WTC11 (cell line): ENCODE results near the gene PRIM1. TPM values are rescaled to one million over a fixed set of nuclear protein-coding genes. Genes with fewer than 3 reads are reported as not detected.

Experiments
- ATAC-seq: fragments of 200-7000 bp; cut with Tn5 transposase; 2 replicates; pipeline ENCODE4 v1.10.0; 2021; ENCODE audit warnings: mild to moderate bottlenecking, moderate library complexity
- CTCF ChIA-PET: fragments of 300-600 bp; sonication (Branson Sonifier 250); formaldehyde crosslinking; loops from one replicate; lab custom pipeline; 2021; ENCODE audit warnings: antibody characterized with exemption; lab: Charles Lee
- POLR2A ChIA-PET: fragments of 350-600 bp; sonication (Branson Sonifier 250); formaldehyde crosslinking; loops from one replicate; lab custom pipeline; 2021; ENCODE audit warnings: antibody characterized with exemption; lab: Charles Lee
- DNase-seq: peaks from one replicate; pipeline ENCODE4 v3.0.0; 2021; ENCODE audit warnings: low spot score
- H3K27ac Mint-ChIP-seq: 2 replicates; pipeline ENCODE4 v1.8.0; 2021; ENCODE audit warnings: mixed read lengths
- H3K27me3 Mint-ChIP-seq: 2 replicates; pipeline ENCODE4 v1.8.0; 2021; ENCODE audit warnings: low read depth, mild to moderate bottlenecking, moderate library complexity, mixed read lengths
- H3K36me3 Mint-ChIP-seq: 2 replicates; pipeline ENCODE4 v1.8.0; 2021; ENCODE audit warnings: mixed read lengths
- H3K4me1 Mint-ChIP-seq: 2 replicates; pipeline ENCODE4 v1.8.0; 2022; ENCODE audit warnings: mixed read lengths
- H3K4me3 Mint-ChIP-seq: 2 replicates; pipeline ENCODE4 v1.8.0; 2021; ENCODE audit warnings: mild to moderate bottlenecking, moderate library complexity, mixed read lengths
- H3K9me3 Mint-ChIP-seq: 2 replicates; pipeline ENCODE4 v1.8.0; 2021; ENCODE audit warnings: mixed read lengths
- ATF3 ChIP-seq: sonication (generic); formaldehyde crosslinking; conservative IDR thresholded peaks from 2 replicates; pipeline ENCODE4 v1.8.1; 2022; ENCODE audit warnings: mild to moderate bottlenecking, missing genetic modification reagents
- ATF6 ChIP-seq: sonication (generic); formaldehyde crosslinking; IDR thresholded peaks from 2 replicates; pipeline ENCODE4 v1.8.1; 2023; ENCODE audit warnings: mild to moderate bottlenecking, missing genetic modification reagents
- CREM ChIP-seq: sonication (generic); formaldehyde crosslinking; IDR thresholded peaks from 2 replicates; pipeline ENCODE4 v1.8.1; 2022; ENCODE audit warnings: mild to moderate bottlenecking, missing genetic modification reagents, moderate library complexity
- ELF4 ChIP-seq: sonication (generic); formaldehyde crosslinking; IDR thresholded peaks from 2 replicates; pipeline ENCODE4 v1.8.1; 2022; ENCODE audit warnings: low read depth, mild to moderate bottlenecking, moderate library complexity, missing genetic modification reagents
- EMX1 ChIP-seq: fragments of 250-450 bp; sonication (Bioruptor Pico); IDR thresholded peaks from 2 replicates; pipeline ENCODE4 v1.8.0; 2021; ENCODE audit warnings: mild to moderate bottlenecking
- ESRRA ChIP-seq: sonication (generic); formaldehyde crosslinking; IDR thresholded peaks from 2 replicates; pipeline ENCODE4 v1.8.1; 2022; ENCODE audit warnings: mild to moderate bottlenecking, missing genetic modification reagents, borderline replicate concordance
- FOXP4 ChIP-seq: sonication (generic); formaldehyde crosslinking; IDR thresholded peaks from 2 replicates; pipeline ENCODE4 v1.8.0; 2022; ENCODE audit warnings: mild to moderate bottlenecking, missing genetic modification reagents
- MYBL2 ChIP-seq: sonication (generic); formaldehyde crosslinking; IDR thresholded peaks from 2 replicates; pipeline ENCODE4 v1.8.1; 2023; ENCODE audit warnings: mild to moderate bottlenecking, moderate library complexity, missing genetic modification reagents
- NR3C1 ChIP-seq: sonication (generic); formaldehyde crosslinking; conservative IDR thresholded peaks from 2 replicates; pipeline ENCODE4 v1.8.1; 2023; ENCODE audit warnings: low read depth, mild to moderate bottlenecking, missing genetic modification reagents
- OVOL2 ChIP-seq: fragments of 250-450 bp; sonication (Bioruptor Pico); IDR thresholded peaks from 2 replicates; pipeline ENCODE4 v1.9.0; 2021; ENCODE audit warnings: mild to moderate bottlenecking, borderline replicate concordance
- PREB ChIP-seq: sonication (generic); formaldehyde crosslinking; IDR thresholded peaks from 2 replicates; pipeline ENCODE4 v1.8.1; 2022; ENCODE audit warnings: mild to moderate bottlenecking, missing genetic modification reagents, moderate library complexity, borderline replicate concordance
- RELA ChIP-seq: sonication (generic); formaldehyde crosslinking; IDR thresholded peaks from 2 replicates; pipeline ENCODE4 v1.8.1; 2022; ENCODE audit warnings: missing genetic modification reagents, mild to moderate bottlenecking, borderline replicate concordance
- SMAD4 ChIP-seq: sonication (generic); formaldehyde crosslinking; IDR thresholded peaks from 2 replicates; pipeline ENCODE4 v1.8.0; 2022; ENCODE audit warnings: mild to moderate bottlenecking, missing genetic modification reagents
- STAT6 ChIP-seq: sonication (generic); formaldehyde crosslinking; conservative IDR thresholded peaks from 2 replicates; pipeline ENCODE4 v1.8.1; 2023; ENCODE audit warnings: mild to moderate bottlenecking, low read depth, missing genetic modification reagents, moderate library complexity
- TEAD1 ChIP-seq: sonication (generic); formaldehyde crosslinking; IDR thresholded peaks from 2 replicates; pipeline ENCODE4 v1.8.0; 2022; ENCODE audit warnings: mild to moderate bottlenecking, missing genetic modification reagents
- ZNF425 ChIP-seq: fragments of 250-450 bp; sonication (Bioruptor Pico); conservative IDR thresholded peaks from 2 replicates; pipeline ENCODE4 v1.9.0; 2021; ENCODE audit warnings: mild to moderate bottlenecking
- total RNA-seq: library from RNA; stranded (reverse); gene quantifications from 3 replicates; pipeline ENCODE4 v1.2.3, GENCODE V29; 2021

The PRIM1 gene
- total RNA-seq, 1 experiment from 2014 or later = 54.0 TPM

- TF ChIP-seq ATF3 (CRISPR knock-in tag) (no peak), ELF4 (CRISPR knock-in tag) (no peak)
Measured at GRCh38 chr12:56716458-56716857, 35.7 kb downstream of the PRIM1 start (continued).

GRCh38 chr12:56715798-56716197, 36.3 kb downstream of the PRIM1 start:
- Mint-ChIP-seq H3K9me3 (no peaks in the 10 kb centered on the region), H3K27me3 (no peaks in the 10 kb centered on the region), H3K27ac (peak overlapping the region; percentile 68), H3K4me1 (peaks cover 34% of the 10 kb centered on the region), H3K4me3 (no peak overlapping the region), H3K36me3 (peaks cover 76% of the 10 kb centered on the region)
- DNase-seq = no peak
- POLR2A ChIA-PET = interaction anchor here (0.8 kb wide), 1 partner anchor 16 kb away, joined by 6 read pairs; no protein-coding TSS in a partner anchor
- ATAC-seq = no peak; the same call in 1 of the 2 replicates
- CTCF ChIA-PET = interaction anchor here (0.7 to 1.1 kb wide), 2 partner anchors 80 to 142 kb away, joined by 4 to 8 read pairs; no protein-coding TSS in a partner anchor
- TF ChIP-seq MYBL2 (CRISPR knock-in tag) (no peak), CREM (no peak), OVOL2 (no peak), RELA (CRISPR knock-in tag) (no peak), PREB (CRISPR knock-in tag) (no peak)

GRCh38 chr12:56714431-56714929, 37.6 kb downstream of the PRIM1 start:
- no peak for DNase-seq
- POLR2A ChIA-PET = no interaction called here
- Mint-ChIP-seq H3K4me1 (peaks cover 23% of the 10 kb centered on the region), H3K27ac (no peak overlapping the region), H3K27me3 (no peaks in the 10 kb centered on the region), H3K9me3 (no peaks in the 10 kb centered on the region), H3K36me3 (peaks cover 63% of the 10 kb centered on the region), H3K4me3 (no peak overlapping the region)
- CTCF ChIA-PET = no interaction called here
- no peak for ATAC-seq
- no peak for TF ChIP-seq EMX1 (CRISPR knock-in tag)
- no peak for TF ChIP-seq TEAD1 (CRISPR knock-in tag)
- TF ChIP-seq STAT6 = no peak
- no peak for TF ChIP-seq ESRRA
- TF ChIP-seq SMAD4 (CRISPR knock-in tag) = no peak
- TF ChIP-seq FOXP4 (CRISPR knock-in tag) = no peak
- TF ChIP-seq NR3C1 (CRISPR knock-in tag) = no peak

GRCh38 chr12:56713345-56713744, 38.8 kb downstream of the PRIM1 start:
- Mint-ChIP-seq H3K4me1 (peaks cover 19% of the 10 kb centered on the region), H3K4me3 (no peak overlapping the region), H3K27ac (no peak overlapping the region), H3K9me3 (no peaks in the 10 kb centered on the region), H3K36me3 (peaks cover 54% of the 10 kb centered on the region), H3K27me3 (no peaks in the 10 kb centered on the region)
- ChIA-PET CTCF (no interaction called here), POLR2A (no interaction called here)
- ATAC-seq (no peak), DNase-seq (no peak)
- no peak for TF ChIP-seq FOXP4 (CRISPR knock-in tag)
- no peak for TF ChIP-seq ZNF425 (CRISPR knock-in tag)
- no peak for TF ChIP-seq ATF6
